Globus pallidus (tissue), 1 donor: ENCODE data around the gene UGT1A10.

Experiments
- DNase-seq: peaks from one replicate; pipeline ENCODE4 v3.0.0-alpha.2; 2015; ENCODE audit warnings: low spot score

UGT1A10 gene

GRCh38 chr2:233803994-233804393 lies 167.7 kb downstream of the UGT1A10 start:
- no peak for DNase-seq

DNA sequence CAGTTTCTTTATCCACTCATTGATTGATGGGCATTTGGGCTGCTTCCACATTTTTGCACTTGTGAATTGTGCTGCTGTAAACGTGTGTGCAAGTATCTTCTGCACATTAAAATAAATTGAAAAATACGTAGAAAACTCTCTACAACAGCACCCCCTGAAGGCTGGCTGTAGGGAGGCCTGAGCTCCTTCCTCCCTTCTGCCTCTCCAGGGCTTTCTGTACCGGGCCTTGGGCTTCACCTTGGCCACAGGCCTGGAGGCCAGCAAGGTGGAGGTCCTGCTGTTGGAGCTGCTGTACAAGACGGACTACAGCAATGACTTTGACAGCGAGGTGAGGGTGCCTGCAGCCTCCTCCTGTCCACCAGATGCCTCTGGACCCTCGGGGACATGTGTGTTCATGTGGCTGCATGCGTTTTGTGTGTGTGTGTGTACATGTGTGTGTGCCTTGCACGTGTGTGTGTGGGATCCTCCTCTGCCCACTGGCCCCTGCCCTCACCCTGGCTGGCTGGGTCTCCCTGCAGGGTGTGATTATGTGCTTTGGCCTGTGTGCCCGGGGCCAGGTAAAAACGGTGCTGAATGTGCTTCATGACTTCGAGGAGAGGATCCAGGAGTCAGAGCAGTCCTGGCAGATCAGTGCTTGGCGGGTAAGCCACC lies 171.1 kb downstream of the UGT1A10 start:
- no peak for DNase-seq

DNA sequence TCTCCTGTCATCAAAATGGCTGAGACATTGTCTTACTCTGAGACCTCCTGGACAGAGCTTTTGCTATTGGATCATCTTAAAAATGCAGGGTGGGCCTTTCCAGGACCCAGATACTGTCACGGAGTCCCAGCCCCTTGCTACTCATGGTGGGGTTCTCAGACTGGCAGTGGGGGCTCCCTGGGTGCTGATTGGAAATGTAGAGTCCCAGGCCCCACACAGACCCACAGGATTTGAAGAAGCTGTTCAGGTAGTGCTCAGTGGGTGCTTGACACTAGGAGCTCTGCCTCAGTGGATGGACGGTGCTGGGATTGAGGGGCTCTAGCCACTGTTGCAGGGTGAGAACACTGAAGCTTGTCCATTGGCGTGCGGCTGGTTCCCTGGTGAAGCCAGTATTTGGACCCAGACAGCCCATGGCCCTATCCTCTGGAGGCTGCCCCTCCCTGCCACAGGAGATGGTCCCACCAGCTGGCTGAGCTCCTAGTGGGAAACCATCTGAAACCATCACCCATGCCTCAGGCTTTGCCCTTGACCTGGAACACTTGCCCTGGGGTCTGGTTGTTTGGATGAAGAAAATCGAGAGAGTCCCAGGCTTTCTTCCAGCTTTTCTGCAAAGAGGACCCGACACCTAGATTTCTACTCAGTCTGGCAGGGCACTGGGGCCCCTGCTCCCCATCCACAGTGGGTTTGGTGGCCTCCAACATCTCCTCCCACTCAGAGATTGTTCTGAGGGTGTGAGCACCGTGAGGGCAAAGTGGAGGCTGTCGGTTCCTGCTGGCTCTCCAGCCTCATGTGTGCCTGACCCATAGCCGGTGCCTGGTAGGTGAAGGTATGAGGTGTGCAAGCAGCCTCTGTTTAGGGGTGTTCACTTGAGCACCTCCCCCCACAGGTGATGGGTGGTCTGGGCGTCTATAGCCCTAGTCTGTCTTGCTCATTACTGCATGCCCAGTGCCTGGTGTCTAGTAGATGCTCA lies 172.0 kb downstream of the UGT1A10 start:
- no peak for DNase-seq

- no peak for DNase-seq
Observed at GRCh38 chr2:233810385-233810784, 174.1 kb downstream of the UGT1A10 start.

DNA sequence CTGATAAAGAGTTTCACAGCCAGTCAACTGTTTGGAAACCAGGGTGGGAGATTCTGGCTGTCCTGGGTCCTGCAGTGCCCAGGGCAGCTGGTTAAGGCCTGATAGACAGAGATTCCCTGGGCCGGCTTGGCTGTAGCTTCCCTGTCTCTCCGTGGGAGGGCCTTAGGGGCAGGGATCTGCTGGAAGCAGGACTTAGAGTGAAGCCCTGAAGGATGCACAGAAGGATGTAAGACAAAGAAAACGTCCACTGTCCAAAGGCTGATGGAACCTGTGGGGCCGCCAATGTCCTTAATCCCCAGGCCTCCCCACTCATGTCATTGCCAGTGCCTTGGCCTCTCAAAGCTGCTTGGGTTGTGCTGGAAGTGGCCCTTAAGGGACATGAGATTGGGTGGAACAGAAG lies 174.8 kb downstream of the UGT1A10 start:
- DNase-seq: no peak

- no peak for DNase-seq
Observed at GRCh38 chr2:233811732-233812131, 175.5 kb downstream of the UGT1A10 start.

DNA sequence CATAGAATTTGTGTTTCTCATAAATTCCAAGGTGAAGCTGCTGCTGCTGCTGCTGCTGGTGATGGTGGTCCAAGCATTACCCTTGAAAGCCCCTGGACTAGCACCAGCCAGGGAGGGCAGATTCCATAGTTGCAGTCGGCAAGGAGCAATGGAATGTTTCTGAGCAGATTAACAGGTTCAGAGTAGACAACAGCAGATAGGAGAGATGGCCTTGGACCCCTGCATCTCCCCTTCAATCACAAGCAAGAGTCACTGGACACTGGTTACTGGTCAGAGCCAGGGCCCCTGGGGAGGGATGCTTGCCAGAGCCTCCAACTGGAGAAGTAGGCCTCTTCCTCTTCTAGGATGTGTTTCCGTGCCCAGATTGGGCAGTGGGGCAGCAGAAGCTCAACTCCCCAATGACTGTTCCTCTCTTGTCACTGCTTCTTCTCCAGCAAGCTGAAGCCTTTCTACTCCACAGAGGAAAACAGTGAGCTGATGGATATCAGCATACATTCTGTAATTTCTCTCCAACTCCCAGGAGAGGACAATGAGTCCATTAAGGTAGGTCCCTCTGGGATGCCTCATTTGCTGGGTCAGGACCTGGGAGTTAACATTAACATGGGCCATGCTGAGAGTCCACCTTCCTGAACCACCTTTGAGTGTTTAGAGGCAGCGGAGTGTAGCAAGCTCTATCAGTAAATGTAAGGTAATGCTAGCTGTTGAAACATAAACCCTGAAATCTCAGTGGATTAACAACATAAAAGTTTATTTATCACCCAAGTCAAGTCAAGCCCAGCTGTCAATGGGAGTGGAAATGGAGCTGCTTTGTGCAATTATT lies 177.2 kb downstream of the UGT1A10 start:
- no peak for DNase-seq

- no peak for DNase-seq
Observed at GRCh38 chr2:233814056-233814835, 178.0 kb downstream of the UGT1A10 start.

GRCh38 chr2:233815861-233816260 lies 179.6 kb downstream of the UGT1A10 start:
- no peak for DNase-seq

- DNase-seq: no peak
Observed at GRCh38 chr2:233816334-233816733, 180.1 kb downstream of the UGT1A10 start.

DNA sequence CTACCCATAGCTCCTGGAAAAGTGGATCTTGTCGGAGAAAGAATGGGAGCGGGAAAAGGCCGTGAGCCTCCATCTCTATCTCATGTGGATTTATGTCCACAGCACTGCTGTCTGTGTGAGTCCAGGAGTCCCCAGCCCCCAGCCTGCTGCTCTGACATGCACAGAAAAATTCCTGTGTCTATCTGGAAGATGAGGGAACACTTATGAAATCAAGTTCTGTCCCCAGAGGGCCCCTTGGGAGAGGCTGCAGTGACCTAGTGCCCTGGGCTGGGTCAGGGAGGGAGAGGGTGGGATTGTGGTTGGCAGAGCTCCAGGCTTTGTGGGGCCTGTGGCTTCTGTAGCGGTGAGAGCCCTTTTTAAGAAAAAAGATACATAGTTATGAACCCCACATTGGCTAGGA lies 180.5 kb downstream of the UGT1A10 start:
- no peak for DNase-seq

DNA sequence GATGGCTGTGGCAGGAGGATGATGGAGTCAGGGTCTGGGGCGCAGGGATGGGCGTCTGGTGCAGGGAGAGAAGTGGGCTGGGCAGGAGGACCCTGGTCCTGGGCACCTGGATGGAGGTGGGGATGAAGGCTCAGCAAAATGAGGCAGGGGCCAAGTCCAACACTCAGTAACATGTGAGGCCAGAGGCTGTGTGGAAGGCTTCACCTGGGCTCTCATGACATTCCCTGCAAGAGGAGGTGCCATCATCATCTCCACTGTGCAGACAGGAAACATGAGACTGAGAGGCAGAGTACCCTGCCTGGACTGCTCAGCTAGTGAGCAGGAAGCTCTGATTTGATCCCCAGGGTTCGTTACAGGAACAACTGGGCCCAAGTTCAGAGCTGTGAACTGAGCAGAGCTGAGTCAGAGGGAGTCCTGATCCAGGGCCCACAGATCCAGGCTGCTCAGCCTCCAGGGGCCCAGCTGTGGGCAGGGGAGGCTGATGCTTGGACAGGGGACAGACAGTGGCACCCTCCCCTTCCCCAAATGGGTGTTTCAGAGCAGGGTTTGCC lies 181.2 kb downstream of the UGT1A10 start:
- DNase-seq: no peak

DNA sequence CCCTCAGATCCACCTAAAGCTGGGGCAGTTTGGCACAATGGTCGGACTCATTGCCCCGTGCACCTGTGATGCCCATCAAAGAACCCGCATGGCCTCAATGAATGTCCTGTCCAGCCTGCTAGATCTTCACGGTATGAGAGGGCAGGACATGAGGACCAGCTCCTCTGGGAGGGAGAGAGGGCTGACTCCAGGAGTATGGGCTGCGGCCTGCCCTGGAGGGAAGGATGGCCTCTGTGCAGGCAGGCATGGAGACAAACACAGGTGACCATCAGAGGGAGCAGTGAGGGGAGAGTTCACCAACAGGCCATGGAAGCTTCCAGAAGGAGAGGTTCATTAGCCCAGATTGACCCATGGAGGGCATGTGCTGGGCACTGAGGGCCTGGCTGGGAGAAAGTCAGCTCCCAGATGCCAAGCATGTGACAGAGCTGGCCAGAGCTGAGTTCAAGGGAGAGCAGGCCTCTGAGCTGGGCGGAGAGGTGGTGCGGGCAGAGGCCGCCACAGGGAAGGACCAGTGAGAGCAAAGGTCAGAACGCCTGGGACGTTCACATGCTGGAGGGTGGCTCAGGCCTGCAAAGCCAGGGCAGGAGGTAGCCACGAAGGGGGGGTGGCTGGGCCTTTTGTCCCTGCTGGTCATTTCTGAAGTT lies 181.9 kb downstream of the UGT1A10 start:
- no peak for DNase-seq

DNA sequence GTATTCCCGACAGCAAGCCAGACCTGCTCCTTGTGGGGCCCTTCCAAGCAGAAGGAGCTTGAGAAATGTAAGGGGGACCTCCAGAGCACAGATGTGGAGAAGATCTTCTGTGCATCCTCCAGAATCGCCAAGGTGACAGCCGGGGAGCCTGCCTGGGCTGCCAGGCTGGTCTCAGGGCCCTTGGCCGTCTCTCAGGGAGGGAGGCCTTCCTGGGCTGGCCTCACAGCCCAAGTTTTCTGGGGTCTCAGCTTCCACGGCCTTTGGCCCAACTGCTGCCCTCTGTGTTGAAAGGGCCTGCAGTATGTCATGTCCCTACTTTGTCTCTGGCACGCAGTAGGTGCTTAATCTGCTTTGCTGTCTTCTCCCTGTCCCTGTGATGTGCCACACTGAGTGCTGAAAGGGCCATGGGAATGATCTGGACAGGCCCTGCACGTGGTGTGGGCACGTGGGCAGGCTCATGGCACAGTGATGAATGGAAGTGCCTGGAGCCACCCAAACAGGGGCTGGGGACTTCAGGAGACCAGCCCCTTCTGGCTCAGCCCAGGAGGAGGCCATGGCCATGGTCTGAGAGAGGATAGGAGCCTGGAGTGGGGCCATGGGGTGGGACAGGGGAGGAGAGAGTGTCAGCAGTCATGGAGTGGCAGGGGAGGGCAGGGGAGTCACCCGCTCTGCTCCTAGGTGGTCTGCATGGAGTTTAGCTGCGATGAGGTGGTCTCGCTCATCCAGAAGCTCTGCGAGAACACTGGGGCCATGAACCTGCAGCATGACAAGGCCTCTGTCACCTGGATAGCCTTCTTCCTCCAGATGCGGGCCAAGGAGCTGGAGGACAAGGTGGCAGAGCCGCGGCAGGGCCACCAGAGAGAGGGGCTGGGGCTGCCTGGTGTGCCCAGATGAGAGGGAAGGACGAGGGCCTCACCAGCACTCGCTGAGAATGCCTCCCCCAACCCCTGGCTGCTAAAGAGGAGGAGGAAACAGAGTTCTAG lies 182.7 kb downstream of the UGT1A10 start:
- DNase-seq: no peak

DNA sequence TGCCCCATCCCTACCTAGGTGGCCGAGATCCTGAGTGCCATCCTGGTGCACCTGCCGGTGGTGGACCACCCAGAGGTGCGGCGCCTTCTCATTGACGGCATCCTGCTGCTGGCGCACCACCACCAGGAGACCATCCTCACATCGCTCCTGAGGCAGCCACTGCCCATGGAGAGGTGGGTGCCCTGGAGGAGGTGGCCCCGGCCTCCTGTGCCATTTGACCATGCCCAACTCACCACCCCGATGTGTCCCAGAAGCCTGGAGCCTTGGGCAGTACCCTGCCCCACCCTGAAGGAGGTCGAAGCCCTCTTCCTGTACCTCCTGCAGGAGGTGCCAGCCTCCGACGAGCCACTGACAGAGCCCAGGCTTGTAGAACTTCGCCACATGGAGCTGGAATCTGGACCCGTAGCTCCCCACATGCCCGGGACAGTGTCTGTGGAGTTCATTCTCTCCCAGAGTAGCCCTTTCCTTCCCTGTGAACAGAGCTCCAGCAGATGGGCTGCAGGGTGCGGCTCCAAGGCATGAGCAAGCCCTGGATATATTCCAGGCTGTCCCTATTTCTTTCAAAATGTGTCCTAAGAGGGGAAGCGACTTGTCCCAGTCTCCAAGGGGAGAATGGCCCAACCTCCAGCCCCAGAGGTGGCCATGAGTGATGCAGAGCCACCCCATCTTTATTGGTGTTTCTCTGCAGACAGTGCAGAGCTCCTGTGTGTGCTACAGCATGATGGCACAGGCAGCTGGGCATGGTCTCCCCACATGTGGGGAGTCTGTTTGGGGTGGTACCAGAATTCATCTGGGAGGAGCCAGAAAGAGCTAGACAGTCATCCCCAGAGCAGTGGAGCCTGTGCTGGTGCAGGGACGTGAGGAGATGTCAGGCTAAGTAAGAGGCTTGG lies 183.9 kb downstream of the UGT1A10 start:
- DNase-seq: no peak

- DNase-seq: no peak
Observed at GRCh38 chr2:233820774-233821105, 184.5 kb downstream of the UGT1A10 start.

DNA sequence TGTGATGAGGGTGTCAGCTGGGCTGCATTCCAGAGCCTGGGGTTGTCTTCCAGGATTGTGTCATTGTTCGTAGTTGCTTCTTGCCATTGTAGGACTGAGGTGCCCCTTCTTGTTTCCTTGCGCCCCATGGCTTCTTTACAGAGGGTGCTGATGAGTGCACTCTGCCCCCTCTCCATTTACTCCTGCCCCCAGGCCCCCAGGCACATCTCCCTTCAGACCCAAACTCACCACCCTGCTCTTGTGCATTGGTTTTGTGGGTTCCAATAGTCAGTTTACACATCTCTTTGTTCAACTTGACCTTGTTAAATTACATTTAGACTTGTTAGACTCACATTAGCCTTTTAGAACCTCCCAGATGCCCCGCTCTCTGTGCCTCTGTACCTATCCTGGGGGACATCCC lies 184.9 kb downstream of the UGT1A10 start:
- no peak for DNase-seq

DNA sequence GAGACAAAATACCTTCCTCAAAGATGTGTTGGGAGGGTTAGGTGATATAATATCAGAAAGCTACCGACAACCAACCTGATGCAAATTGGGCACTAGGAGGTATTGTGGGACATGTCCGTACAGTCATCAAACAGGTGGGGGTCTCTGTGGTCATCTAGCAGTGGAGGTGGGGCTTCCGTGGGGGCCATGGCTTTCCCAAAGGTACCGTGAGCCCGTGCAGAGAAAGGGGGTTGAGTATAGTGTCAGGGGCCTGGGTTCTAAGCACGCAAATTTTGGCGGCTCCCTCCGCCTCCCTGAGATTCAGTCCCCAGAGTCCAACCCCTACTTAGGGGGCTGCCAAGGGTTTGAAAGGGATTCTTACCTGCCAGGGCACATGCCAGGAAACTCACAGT lies 185.5 kb downstream of the UGT1A10 start:
- DNase-seq: no peak
